HCT116 (cell line): ENCODE data around the gene ALCAM. TPM values are rescaled to one million over a fixed set of nuclear protein-coding genes. Genes with fewer than 3 reads are reported as not detected.

Experiments
- ATAC-seq: fragments of 200-7000 bp; cut with Tn5 transposase; 2 replicates; pipeline ENCODE4 v1.9.1; 2020; ENCODE audit warnings: mild to moderate bottlenecking, moderate library complexity
- BruUV-seq: library from RNA; stranded (reverse); fragments of 400-500 nt; replicated peaks from 2 replicates; lab custom pipeline; 2021; lab: Mats Ljungman, UMichigan
- CTCF ChIA-PET: fragments of 300-600 bp; sonication (Branson Sonifier 250); formaldehyde crosslinking; loops from one replicate; lab custom pipeline; 2021; ENCODE audit warnings: antibody characterized with exemption; lab: Charles Lee
- POLR2A ChIA-PET: fragments of 300-600, 350-600 bp; sonication (Branson Sonifier 250); formaldehyde crosslinking; loops from one replicate; lab custom pipeline; 2021; ENCODE audit warnings: antibody characterized with exemption; lab: Charles Lee
- RAD21 ChIA-PET, 2 experiments: fragments of 300-600 bp; sonication (Branson Sonifier 250); formaldehyde crosslinking; loops; one replicate each; lab custom pipeline; 2023; ENCODE audit warnings: low total read pairs in 2 of 2; ENCODE audit not compliant: uncharacterized antibody in 2 of 2, unreplicated experiment in 2 of 2, low non-redundant PET in 1 of 2; lab: Charles Lee
- DNase-seq: peaks from one replicate; pipeline ENCODE4 v3.0.0-alpha.2; 2010; ENCODE audit warnings: low read depth, low spot score
- H2AFZ ChIP-seq: fragments of 200-600 bp; shearing (Covaris generic), sonication (generic); 2 replicates; pipeline ENCODE4 v1.6.1; 2017; ENCODE audit warnings: low read depth, mixed run types, mixed read lengths, antibody characterized with exemption, low read length; ENCODE audit not compliant: poor library complexity, severe bottlenecking
- H3K27ac ChIP-seq: 2 replicates; pipeline ENCODE4 v1.5.1; 2012; ENCODE audit warnings: low read depth, low read length
- H3K27me3 ChIP-seq: fragments of 200-600 bp; sonication (generic); 2 replicates; pipeline ENCODE4 v1.6.1; 2016; ENCODE audit warnings: mixed run types, low read length, mixed read lengths; ENCODE audit not compliant: insufficient read depth
- H3K36me3 ChIP-seq, 2 experiments: fragments of 200-500 bp in 1 of 2; fragments of 200-600 bp in 1 of 2; sonication (Bioruptor generic) in 1 of 2; sonication (generic) in 1 of 2; 2 replicates each; pipeline versions ENCODE4 v1.5.1 to v1.6.1; 2014 to 2016; ENCODE audit warnings: low read length in 2 of 2, inconsistent platforms in 1 of 2, mixed read lengths in 1 of 2, mixed run types in 1 of 2; ENCODE audit not compliant: insufficient read depth in 2 of 2, control insufficient read depth in 1 of 2
- H3K4me1 ChIP-seq, 2 experiments: fragments of 200-600 bp in 1 of 2; sonication (generic) in 1 of 2; 2 replicates each; pipeline versions ENCODE4 v1.5.1 to v1.6.1; 2012 to 2017; ENCODE audit warnings: low read length in 2 of 2, inconsistent platforms in 1 of 2, mild to moderate bottlenecking in 1 of 2, mixed read lengths in 1 of 2, mixed run types in 1 of 2, moderate library complexity in 1 of 2; ENCODE audit not compliant: insufficient read depth in 2 of 2, control insufficient read depth in 1 of 2
- H3K4me2 ChIP-seq: fragments of 200-600 bp; sonication (generic); 2 replicates; pipeline ENCODE4 v1.6.1; 2017; ENCODE audit warnings: mixed run types, low read length, mixed read lengths
- H3K4me3 ChIP-seq, 2 experiments: fragments of 200-600 bp in 1 of 2; sonication (generic) in 1 of 2; replicated peaks in 1 of 2; 2 replicates each; pipeline ENCODE4 v1.5.1; 2011 to 2016; ENCODE audit warnings: low read length in 2 of 2, control low read depth in 1 of 2, low read depth in 1 of 2, mild to moderate bottlenecking in 1 of 2, mixed read lengths in 1 of 2, mixed run types in 1 of 2
- H3K79me2 ChIP-seq: fragments of 200-600 bp; sonication (generic); 2 replicates; pipeline ENCODE4 v1.6.1; 2017; ENCODE audit warnings: mild to moderate bottlenecking, mixed run types, low read length, moderate library complexity, mixed read lengths; ENCODE audit not compliant: insufficient read depth
- H3K9ac ChIP-seq: fragments of 200-600 bp; sonication (generic); 2 replicates; pipeline ENCODE4 v1.6.1; 2016; ENCODE audit warnings: low read length, mixed read lengths
- H3K9me2 ChIP-seq: fragments of 200-600 bp; sonication (generic), shearing (Covaris generic); 2 replicates; pipeline ENCODE4 v1.6.1; 2017; ENCODE audit warnings: mixed run types, mild to moderate bottlenecking, moderate library complexity; ENCODE audit not compliant: insufficient read depth
- H3K9me3 ChIP-seq, 2 experiments: fragments of 200-500 bp in 1 of 2; fragments of 200-600 bp in 1 of 2; sonication (Bioruptor generic) in 1 of 2; sonication (generic) in 1 of 2; 2 replicates each; pipeline ENCODE4 v1.6.1; 2014 to 2017; ENCODE audit warnings: low read length in 2 of 2, mixed read lengths in 2 of 2, inconsistent platforms in 1 of 2, low read depth in 1 of 2, mild to moderate bottlenecking in 1 of 2, mixed run types in 1 of 2, moderate library complexity in 1 of 2; ENCODE audit not compliant: control insufficient read depth in 1 of 2, insufficient read depth in 1 of 2
- H4K20me1 ChIP-seq: fragments of 200-600 bp; sonication (generic), shearing (Covaris generic); 2 replicates; pipeline ENCODE4 v1.6.1; 2017; ENCODE audit warnings: mixed run types, mild to moderate bottlenecking, moderate library complexity; ENCODE audit not compliant: insufficient read depth
- ATF3 ChIP-seq: IDR thresholded peaks from 2 replicates; pipeline ENCODE4 v1.6.1; 2012
- CBX3 ChIP-seq: IDR thresholded peaks from 2 replicates; pipeline ENCODE4 v1.6.1; 2012; ENCODE audit warnings: low read depth
- EGR1 ChIP-seq: IDR thresholded peaks from 2 replicates; pipeline ENCODE4 v1.6.1; 2012; ENCODE audit warnings: low read depth
- ELF1 ChIP-seq: IDR thresholded peaks from 2 replicates; pipeline ENCODE4 v1.6.1; 2012; ENCODE audit warnings: low read depth, borderline replicate concordance
- EZH2phosphoT487 ChIP-seq: fragments of 200-600 bp; IDR thresholded peaks from 2 replicates; pipeline ENCODE4 v1.6.1; 2018; ENCODE audit warnings: antibody characterized with exemption, borderline replicate concordance
- FOSL1 ChIP-seq: IDR thresholded peaks from 2 replicates; pipeline ENCODE4 v1.6.1; 2012; ENCODE audit warnings: low read depth
- MAX ChIP-seq: IDR thresholded peaks from 2 replicates; pipeline ENCODE4 v1.6.1; 2012
- POLR2A ChIP-seq: IDR thresholded peaks from 2 replicates; pipeline ENCODE4 v1.7.0; 2011; ENCODE audit warnings: borderline replicate concordance; ENCODE audit not compliant: insufficient read depth, insufficient read length; ENCODE audit errors: extremely low read depth
- RAD21 ChIP-seq: IDR thresholded peaks from 2 replicates; pipeline ENCODE4 v1.6.1; 2012; ENCODE audit warnings: low read depth, mild to moderate bottlenecking
- REST ChIP-seq: IDR thresholded peaks from 2 replicates; pipeline ENCODE4 v1.6.1; 2012; ENCODE audit warnings: low read depth
- SIN3A ChIP-seq: IDR thresholded peaks from 2 replicates; pipeline ENCODE4 v1.6.1; 2012; ENCODE audit warnings: low read depth
- SP1 ChIP-seq: IDR thresholded peaks from 2 replicates; pipeline ENCODE4 v1.6.1; 2012; ENCODE audit warnings: low read depth
- TCF7L2 ChIP-seq: IDR thresholded peaks from 2 replicates; pipeline ENCODE4 v1.7.0; 2011; ENCODE audit warnings: borderline replicate concordance, inconsistent platforms; ENCODE audit not compliant: insufficient read depth, insufficient read length; ENCODE audit errors: extremely low read depth
- ZBTB33 ChIP-seq: IDR thresholded peaks from 2 replicates; pipeline ENCODE4 v1.6.1; 2011; ENCODE audit warnings: mild to moderate bottlenecking, low read length, moderate library complexity; ENCODE audit not compliant: insufficient replicate concordance; ENCODE audit errors: extremely low read depth
- ZFX ChIP-seq: fragments of 450-650 bp; IDR thresholded peaks from 2 replicates; pipeline ENCODE4 v1.6.1; 2017
- ZNF274 ChIP-seq: fragments of 200-500 bp; sonication (Bioruptor generic); IDR thresholded peaks from 2 replicates; pipeline ENCODE4 v1.6.1; 2014; ENCODE audit warnings: mild to moderate bottlenecking, low read depth, low read length, inconsistent platforms
- intact Hi-C: fragments of 100-400 bp; cut with micrococcal nuclease; formaldehyde crosslinking; loops from 2 replicates; pipeline ENCODE4 v1.10.0; 2022
- total RNA-seq: library from RNA; stranded (reverse); gene quantifications from one replicate; pipeline ENCODE4 v1.2.1, GENCODE V29; 2021; ENCODE audit not compliant: unreplicated experiment

ALCAM gene
- total RNA-seq, 1 experiment from 2014 or later: 56.7 TPM

- CTCF ChIA-PET: no interaction called here
- intact Hi-C loops: no loop called here
- Histone ChIP-seq H2AFZ (no peak overlapping the region), H3K36me3 (no peaks in the 10 kb centered on the region), H3K4me2 (no peak overlapping the region), H3K9me3 (no peaks in the 10 kb centered on the region), H3K79me2 (peaks cover 24% of the 10 kb centered on the region; the same call in 1 of the 2 replicates), H3K9me2 (no peaks in the 10 kb centered on the region; the same call in 1 of the 2 replicates), H3K9ac (no peak overlapping the region), H3K4me3 (no peak overlapping the region), H3K27ac (no peak overlapping the region), H3K27me3 (no peaks in the 10 kb centered on the region), H4K20me1 (no peaks in the 10 kb centered on the region), H3K4me1 (no peaks in the 10 kb centered on the region)
- TF ChIP-seq ATF3 (no peak), SIN3A (no peak), POLR2A (no peak), ZBTB33 (no peak), TCF7L2 (no peak), MAX (no peak), RAD21 (no peak), CBX3 (no peak), FOSL1 (no peak), ELF1 (no peak), EGR1 (no peak), EZH2phosphoT487 (no peak), SP1 (no peak), REST (no peak), ZFX (no peak), ZNF274 (no peak)
- no TSS peak for BruUV-seq
- POLR2A ChIA-PET: no interaction called here
- DNase-seq (no peak), ATAC-seq (no peak)
- RAD21 ChIA-PET: no interaction called here
These were observed 57.9 kb downstream of the ALCAM start for GRCh38 chr3:105424412-105425152.
